Measurements from ENCODE around the gene C8B. TPM values are rescaled to one million over a fixed set of nuclear protein-coding genes. Genes with fewer than 3 reads are reported as not detected.

The C8B gene
- total and polyA plus RNA-seq, 2 of the 13 experiments (the other 11 are each of a cell fraction or from before 2014, with no cell fraction given) = 8.4 to 11.3 TPM

GRCh38 chr1:56995414-56996100, 29.7 kb upstream of the C8B start (continued):
- TF ChIP-seq BCLAF1 (IDR thresholded peaks at IDR 0.05) = no peak
- TF ChIP-seq MIER3 (CRISPR knock-in tag; IDR thresholded peaks at IDR 0.05; ENCODE audit: borderline replicate concordance) = no peak
- TF ChIP-seq ZNF644 (CRISPR knock-in tag; IDR thresholded peaks at IDR 0.05; ENCODE audit: low read depth) = no peak
- TF ChIP-seq MED1 (CRISPR knock-in tag; IDR thresholded peaks at IDR 0.05) = no peak
- TF ChIP-seq TCF7L2 (IDR thresholded peaks at IDR 0.05; ENCODE audit: low read depth, low read length) = no peak
- TF ChIP-seq AFF4 (CRISPR knock-in tag; IDR thresholded peaks at IDR 0.05) = no peak
- no peak for TF ChIP-seq HNRNPK (IDR thresholded peaks at IDR 0.05; ENCODE audit: low read depth, low read length, poor library complexity, severe bottlenecking)
- no peak for TF ChIP-seq ZNF614 (CRISPR knock-in tag; IDR thresholded peaks at IDR 0.05; ENCODE audit: borderline replicate concordance)

Data from HepG2 (cell line).